COLO829 (cell line): Measurements from ENCODE around the gene RETN.

Source experiments
- DNase-seq: peaks from one replicate; pipeline ENCODE4 v3.0.0; 2012; ENCODE audit warnings: low spot score

Gene RETN

DNA sequence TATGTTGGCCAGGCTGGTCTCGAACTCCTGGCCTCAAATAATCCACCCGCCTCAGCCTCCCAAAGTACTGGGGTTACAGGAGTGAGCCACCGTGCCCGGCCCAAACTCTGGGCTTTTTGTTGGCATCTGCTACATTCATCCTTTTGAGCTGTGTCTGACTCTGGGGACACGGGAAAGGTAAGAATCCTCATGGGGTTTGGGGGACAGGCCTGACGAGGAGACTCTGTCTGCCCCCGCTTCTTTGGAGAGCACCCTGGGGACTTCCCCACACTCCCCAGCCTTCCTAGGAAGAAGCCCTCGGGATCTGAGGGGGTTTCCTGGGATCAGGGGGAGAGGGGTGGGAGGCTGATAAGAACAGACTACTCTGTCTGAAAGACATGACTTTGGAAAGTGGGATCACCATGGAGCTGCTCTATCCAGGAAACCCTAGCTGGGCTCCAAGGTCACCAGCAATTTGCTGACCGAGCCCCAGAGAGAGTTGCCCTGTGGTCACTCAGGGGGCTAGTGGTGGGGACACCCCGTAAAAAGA, 41.1 kb downstream of the RETN start:
- DNase-seq = no peak

DNA sequence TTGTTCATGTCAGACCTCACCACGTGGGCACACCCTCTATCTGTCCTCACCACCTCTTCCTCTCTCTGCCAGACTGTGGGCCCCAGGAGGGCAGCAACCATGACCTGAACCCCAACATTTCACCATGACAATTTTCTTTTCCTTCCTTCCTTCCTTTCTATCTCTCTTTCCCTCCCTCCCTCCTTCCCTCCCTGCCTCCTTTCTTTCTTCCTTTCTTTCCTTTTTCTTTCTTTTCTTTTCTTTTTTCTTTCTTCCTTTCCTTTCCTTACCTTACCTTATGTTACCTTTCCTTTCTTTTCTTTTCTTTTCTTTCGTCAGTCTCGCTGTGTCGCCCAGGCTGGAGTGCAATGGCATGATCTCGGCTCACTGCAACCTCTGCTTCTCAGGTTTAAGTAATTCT, 41.8 kb downstream of the RETN start:
- no peak for DNase-seq

GRCh38 chr19:7715671-7716070, 46.8 kb downstream of the RETN start:
- no peak for DNase-seq

DNA sequence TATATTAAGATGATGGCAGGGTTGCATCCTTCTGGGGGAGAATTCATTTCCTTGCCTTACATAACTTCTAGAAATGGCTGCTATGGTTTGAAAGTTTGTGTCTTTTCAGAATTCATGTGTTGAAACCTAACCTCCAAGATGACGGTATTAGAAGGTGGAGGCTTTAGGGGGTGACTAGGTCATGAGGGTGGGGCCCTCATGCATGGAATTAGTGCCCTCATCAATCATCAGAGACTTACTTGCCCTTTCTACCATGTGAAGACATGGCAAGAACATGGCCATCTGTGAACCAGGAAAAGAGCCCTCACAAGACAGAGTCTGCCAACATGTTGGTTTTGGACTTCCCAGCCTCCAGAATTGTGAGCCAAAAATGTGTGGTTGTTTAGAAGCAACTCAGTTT, 47.9 kb downstream of the RETN start:
- no peak for DNase-seq

DNA sequence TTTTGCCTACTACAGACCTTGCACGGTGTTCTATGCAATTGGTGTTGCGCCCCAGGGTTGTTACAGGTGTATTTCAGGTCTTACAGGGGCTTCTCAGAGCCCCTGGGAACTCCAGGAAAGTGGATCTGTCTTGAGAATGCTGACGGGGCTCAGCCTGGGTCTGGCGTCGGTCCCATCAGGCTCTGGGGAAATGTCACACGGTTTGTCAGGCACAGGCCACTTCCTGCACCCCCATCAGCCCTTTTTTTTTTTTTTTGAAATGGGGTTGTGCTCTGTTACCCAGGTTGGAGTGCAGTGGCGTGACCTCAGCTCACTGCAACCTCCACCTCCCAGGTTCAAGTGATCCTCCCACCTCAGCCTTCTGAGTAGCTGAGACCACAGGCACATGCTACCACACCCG, 49.8 kb downstream of the RETN start:
- no peak for DNase-seq
